Measurements from ENCODE around the gene CTSA. TPM values are rescaled to one million over a fixed set of nuclear protein-coding genes. Genes with fewer than 3 reads are reported as not detected.

CTSA gene
- total RNA-seq, 2 experiments from 2014 or later = 40.3 to 42.6 TPM

GRCh38 chr20:45882469-45883099 is 8.6 kb upstream of the CTSA start:
- ChIA-PET POLR2A (interaction anchor here (2.8 to 5.6 kb wide), 3 partner anchors 9 to 88 kb away, joined by 23 to 78 read pairs (median 57); partner anchors contain the start of genes CTSA, NEURL2, PCIF1 and ZNF335), CTCF (no interaction called here)
- ATAC-seq (ENCODE audit: poor library complexity) (no peak), DNase-seq (no peak)
- no peaks in the 10 kb centered on the region for H3K9me3 ChIP-seq (ENCODE audit: control insufficient read depth in 1 of 2, insufficient read depth in 1 of 2, low read length in 2 of 2)
- H3K27ac Mint-ChIP-seq = peak overlapping the region; percentile 86
- no peaks in the 10 kb centered on the region for H3K9me3 Mint-ChIP-seq
- H3K4me3 Mint-ChIP-seq = peak overlapping the region; percentile 73
- intact Hi-C loops (cut with DNase I, micrococcal nuclease) = no loop called here
- no peak for TF ChIP-seq CTCF (IDR thresholded peaks at IDR 0.05)
- no peaks in the 10 kb centered on the region for H3K27me3 Mint-ChIP-seq
- peaks cover 52% of the 10 kb centered on the region for H3K4me1 ChIP-seq (ENCODE audit: insufficient read depth, low read length)
- H3K27ac ChIP-seq (ENCODE audit: low read depth in 1 of 2, low read length in 2 of 2) = no peak overlapping the region
- no peaks in the 10 kb centered on the region for H3K27me3 ChIP-seq (ENCODE audit: control insufficient read depth in 1 of 2, insufficient read depth in 2 of 2, low read length in 2 of 2)
- H3K4me1 Mint-ChIP-seq (ENCODE audit: low read depth) = peaks cover 49% of the 10 kb centered on the region
- H3K4me3 ChIP-seq (ENCODE audit: low read length) = no peak overlapping the region
- peaks cover 41% of the 10 kb centered on the region for H3K36me3 Mint-ChIP-seq (ENCODE audit: low read depth)
- H3K36me3 ChIP-seq (ENCODE audit: insufficient read depth, low read length) = peaks cover 30% of the 10 kb centered on the region

GRCh38 chr20:45883100-45883469 is 8.1 kb upstream of the CTSA start:
- H3K27me3 ChIP-seq (ENCODE audit: control insufficient read depth in 1 of 2, insufficient read depth in 2 of 2, low read length in 2 of 2) = no peaks in the 10 kb centered on the region
- no peaks in the 10 kb centered on the region for H3K9me3 Mint-ChIP-seq
- H3K4me1 Mint-ChIP-seq (ENCODE audit: low read depth) = peaks cover 49% of the 10 kb centered on the region
- H3K27ac ChIP-seq (ENCODE audit: low read depth in 1 of 2, low read length in 2 of 2) = no peak overlapping the region
- H3K36me3 ChIP-seq (ENCODE audit: insufficient read depth, low read length) = peaks cover 25% of the 10 kb centered on the region
- H3K27me3 Mint-ChIP-seq = no peaks in the 10 kb centered on the region
- no peak for TF ChIP-seq CTCF (IDR thresholded peaks at IDR 0.05)
- peak overlapping the region; percentile 86 for H3K27ac Mint-ChIP-seq
- intact Hi-C loops (cut with DNase I, micrococcal nuclease) = no loop called here
- H3K9me3 ChIP-seq (ENCODE audit: control insufficient read depth in 1 of 2, insufficient read depth in 1 of 2, low read length in 2 of 2) = no peaks in the 10 kb centered on the region
- H3K4me1 ChIP-seq (ENCODE audit: insufficient read depth, low read length) = peaks cover 52% of the 10 kb centered on the region
- DNase-seq (no peak), ATAC-seq (ENCODE audit: poor library complexity) (no peak)
- ChIA-PET POLR2A (interaction anchor here (5.6 kb wide), 1 partner anchor 52 kb away, joined by 57 read pairs; the partner anchor contains the start of gene PCIF1), CTCF (no interaction called here)
- H3K4me3 Mint-ChIP-seq = peak overlapping the region; percentile 54
- peaks cover 42% of the 10 kb centered on the region for H3K36me3 Mint-ChIP-seq (ENCODE audit: low read depth)
- no peak overlapping the region for H3K4me3 ChIP-seq (ENCODE audit: low read length)

GRCh38 chr20:45886590-45887345 is 4.4 kb upstream of the CTSA start:
- CTCF ChIA-PET = interaction anchor here (1.4 kb wide), 1 partner anchor 88 kb away, joined by 3 read pairs; no protein-coding TSS in a partner anchor
- H3K4me3 Mint-ChIP-seq = no peak overlapping the region
- Histone ChIP-seq H3K27me3 (ENCODE audit: control insufficient read depth in 1 of 2, insufficient read depth in 2 of 2, low read length in 2 of 2) (no peaks in the 10 kb centered on the region), H3K36me3 (ENCODE audit: insufficient read depth, low read length) (peaks cover 20% of the 10 kb centered on the region), H3K4me3 (ENCODE audit: low read length) (no peak overlapping the region), H3K27ac (ENCODE audit: low read depth in 1 of 2, low read length in 2 of 2) (no peak overlapping the region), H3K9me3 (ENCODE audit: control insufficient read depth in 1 of 2, insufficient read depth in 1 of 2, low read length in 2 of 2) (no peaks in the 10 kb centered on the region), H3K4me1 (ENCODE audit: insufficient read depth, low read length) (peaks cover 55% of the 10 kb centered on the region)
- H3K4me1 Mint-ChIP-seq (ENCODE audit: low read depth) = peaks cover 63% of the 10 kb centered on the region
- H3K9me3 Mint-ChIP-seq = no peaks in the 10 kb centered on the region
- TF ChIP-seq CTCF (IDR thresholded peaks at IDR 0.05) = no peak
- POLR2A ChIA-PET = interaction anchor here (1.2 kb wide), 1 partner anchor 30 kb away, joined by 3 read pairs; the partner anchor contains the start of genes ACOT8 and ZSWIM3
- ATAC-seq (ENCODE audit: poor library complexity) = no peak
- H3K27me3 Mint-ChIP-seq = no peaks in the 10 kb centered on the region
- intact Hi-C loops (cut with DNase I, micrococcal nuclease) = no loop called here
- H3K27ac Mint-ChIP-seq = no peak overlapping the region
- peaks cover 46% of the 10 kb centered on the region for H3K36me3 Mint-ChIP-seq (ENCODE audit: low read depth)
- DNase-seq = no peak
